HEK293 (cell line): Measurements from ENCODE around the gene EFCAB6.

Source experiments
- CTCF ChIP-seq: fragments of 450-650 bp; formaldehyde crosslinking; IDR thresholded peaks from 2 replicates; pipeline ENCODE4 v1.5.1; 2016; ENCODE audit warnings: missing biosample characterization, missing genetic modification characterization
- MYNN ChIP-seq: fragments of 450-650 bp; formaldehyde crosslinking; IDR thresholded peaks from 2 replicates; pipeline ENCODE4 v1.5.1; 2016; ENCODE audit warnings: missing biosample characterization, missing genetic modification characterization, borderline replicate concordance
- SP2 ChIP-seq: fragments of 450-650 bp; formaldehyde crosslinking; IDR thresholded peaks from 2 replicates; pipeline ENCODE4 v1.5.1; 2016; ENCODE audit warnings: missing biosample characterization, missing genetic modification characterization
- ZNF513 ChIP-seq: fragments of 450-650 bp; IDR thresholded peaks from 2 replicates; pipeline ENCODE4 v1.5.1; 2018; ENCODE audit warnings: missing biosample characterization, missing genetic modification characterization

DNA sequence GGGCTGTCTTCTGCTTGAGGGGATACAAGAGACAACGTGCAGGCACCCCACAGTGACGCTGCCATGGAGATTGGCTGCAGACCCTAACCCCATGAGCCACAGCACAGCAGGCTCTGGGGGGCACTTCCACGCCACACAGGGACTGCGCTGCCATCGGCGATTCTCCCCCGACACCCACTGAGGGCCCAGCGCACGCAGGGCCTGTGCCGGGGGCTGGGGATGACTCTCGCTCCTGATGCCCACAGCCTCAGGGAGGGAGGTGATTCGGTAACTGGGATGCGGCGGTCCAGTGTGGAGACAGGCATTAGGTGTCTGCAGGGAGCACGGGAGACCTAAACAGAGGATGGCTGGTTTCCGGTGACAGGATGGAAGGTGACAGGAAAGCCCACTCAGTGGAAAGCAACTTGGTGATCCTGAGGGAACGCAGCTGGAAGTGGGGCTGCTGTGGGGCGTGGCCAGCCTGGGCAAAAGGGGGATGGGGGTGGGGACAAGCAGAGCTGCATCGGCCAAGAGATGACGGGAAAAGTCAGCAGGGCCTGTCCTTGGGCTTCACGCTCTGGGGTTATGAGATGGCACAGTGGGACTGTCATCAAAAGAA, 37.7 kb downstream of the EFCAB6 start:
- TF ChIP-seq SP2 (tag by site-specific recombination) (no peak), ZNF513 (no peak), MYNN (tag by site-specific recombination) (no peak), CTCF (tag by site-specific recombination) (no peak)
